Measurements from ENCODE around the gene NAPSA. TPM values are rescaled to one million over a fixed set of nuclear protein-coding genes. Genes with fewer than 3 reads are reported as not detected.

The NAPSA gene
- total and polyA plus RNA-seq, 9 of the 15 experiments (the other 6 are each of a cell fraction or from before 2014, with no cell fraction given): 0.25 to 1.9 (median 0.69) TPM

- no peak for TF ChIP-seq RBM17 (IDR thresholded peaks at IDR 0.05; ENCODE audit: borderline replicate concordance, low read depth, low read length)
- no peak for TF ChIP-seq ZNF311 (CRISPR knock-in tag; IDR thresholded peaks at IDR 0.05)
- no peak for TF ChIP-seq ZNF408 (CRISPR knock-in tag; IDR thresholded peaks at IDR 0.05; ENCODE audit: low read depth)
- TF ChIP-seq KDM1A (IDR thresholded peaks at IDR 0.05): no peak
- no peak for TF ChIP-seq OTX1 (CRISPR knock-in tag; IDR thresholded peaks at IDR 0.05)
- TF ChIP-seq ZNF785 (CRISPR knock-in tag; IDR thresholded peaks at IDR 0.05): no peak
- TF ChIP-seq ZNF280A (IDR thresholded peaks at IDR 0.05; ENCODE audit: low read depth, partially characterized antibody): no peak
- no peak for TF ChIP-seq THRB (CRISPR knock-in tag; conservative IDR thresholded peaks at IDR 0.05)
- TF ChIP-seq HNRNPK (IDR thresholded peaks at IDR 0.05; ENCODE audit: low read depth, low read length, poor library complexity, severe bottlenecking): no peak
- no peak for TF ChIP-seq ILK (tag; IDR thresholded peaks at IDR 0.05; ENCODE audit: borderline replicate concordance, low read depth)
- no peak for TF ChIP-seq ZNF165 (CRISPR knock-in tag; IDR thresholded peaks at IDR 0.05; ENCODE audit: borderline replicate concordance)
- TF ChIP-seq ZNF644 (tag; IDR thresholded peaks at IDR 0.05; ENCODE audit: low read depth): no peak
- no peak for TF ChIP-seq HDAC8 (tag; IDR thresholded peaks at IDR 0.05)
- TF ChIP-seq MECOM (CRISPR knock-in tag; IDR thresholded peaks at IDR 0.05): no peak
- no peak for TF ChIP-seq ZNF609 (CRISPR knock-in tag; IDR thresholded peaks at IDR 0.05; ENCODE audit: borderline replicate concordance)
- TF ChIP-seq ZSCAN32 (CRISPR knock-in tag; IDR thresholded peaks at IDR 0.05): no peak
- TF ChIP-seq ZBTB2 (IDR thresholded peaks at IDR 0.05): peak; percentile 33; the same call in 1 of the 2 replicates
- no peak for TF ChIP-seq KDM4B (IDR thresholded peaks at IDR 0.05; ENCODE audit: borderline replicate concordance in 2 of 2, low read depth in 1 of 2)
These were observed 34.9 kb downstream of the NAPSA start (continued) for GRCh38 chr19:50330365-50331078.

Measured in K562 (cell line).